Measurements from ENCODE around the gene SHROOM3. TPM values are rescaled to one million over a fixed set of nuclear protein-coding genes. Genes with fewer than 3 reads are reported as not detected.

The SHROOM3 gene
- total and polyA plus RNA-seq, 2 of the 13 experiments (the other 11 are each of a cell fraction or from before 2014, with no cell fraction given), result 0.01 TPM; not detected in 1

DNA sequence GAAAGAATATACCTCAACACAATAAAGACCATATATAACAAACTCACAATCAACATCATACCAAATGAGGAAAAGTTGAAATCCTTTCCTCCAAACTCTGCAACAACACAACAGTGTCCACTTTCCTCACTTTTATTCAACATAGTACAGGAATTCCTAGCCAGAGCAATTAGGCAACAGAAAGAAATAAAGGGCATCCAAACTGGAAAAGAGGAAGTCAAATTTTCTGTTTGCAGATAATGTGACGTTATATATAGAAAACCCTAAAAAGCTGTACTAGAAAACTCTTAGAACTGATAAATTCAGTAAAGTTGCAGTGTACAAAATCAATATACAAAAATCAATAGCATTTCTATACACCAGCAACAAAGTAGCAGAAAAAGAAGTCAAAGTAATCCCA is 355.3 kb downstream of the SHROOM3 start (continued):
- TF ChIP-seq PHF8 (CRISPR knock-in tag; IDR thresholded peaks at IDR 0.05), result no peak

- DNase-seq (ENCODE audit: low spot score) (no peak), ATAC-seq (no peak), FAIRE-seq (no peak)
- Histone ChIP-seq H3K4me3 (replicated peaks in 1 of 3; ENCODE audit: insufficient read depth in 1 of 3, low read depth in 2 of 3, low read length in 3 of 3) (no peak overlapping the region), H3K4me2 (ENCODE audit: low read depth, low read length) (no peak overlapping the region), H3K4me1 (ENCODE audit: insufficient read depth, low read length) (no peaks in the 10 kb centered on the region), H3K27me3 (ENCODE audit: control insufficient read depth in 1 of 2, insufficient read depth in 2 of 2, low read length in 2 of 2) (no peaks in the 10 kb centered on the region), H3K9ac (ENCODE audit: insufficient read depth, low read depth, low read length) (no peak overlapping the region), H4K20me1 (ENCODE audit: insufficient read depth, low read length) (no peaks in the 10 kb centered on the region), H3K79me2 (ENCODE audit: insufficient read depth, low read length) (no peaks in the 10 kb centered on the region), H3K9me3 (ENCODE audit: low read length) (no peaks in the 10 kb centered on the region), H3K27ac (ENCODE audit: extremely low read length, insufficient read depth, low read length) (no peak overlapping the region), H2AFZ (ENCODE audit: low read length) (no peak overlapping the region), H3K36me3 (replicated peaks in 1 of 2; ENCODE audit: control insufficient read depth in 1 of 2, insufficient read depth in 2 of 2, low read length in 2 of 2) (no peaks in the 10 kb centered on the region)
- intact Hi-C loops (cut with micrococcal nuclease; ENCODE audit: unreplicated experiment), result no loop called here
- no TSS peak for BruUV-seq (replicated peaks)
- TF ChIP-seq FOXO1 (CRISPR knock-in tag; IDR thresholded peaks at IDR 0.05), result no peak
- TF ChIP-seq RFX3 (CRISPR knock-in tag; IDR thresholded peaks at IDR 0.05), result no peak
- no peak for TF ChIP-seq ZNF232 (CRISPR knock-in tag; IDR thresholded peaks at IDR 0.05; ENCODE audit: borderline replicate concordance)
- no peak for TF ChIP-seq TAF15 (IDR thresholded peaks at IDR 0.05; ENCODE audit: low read depth, low read length, poor library complexity, severe bottlenecking)
- TF ChIP-seq, protein P1, sequence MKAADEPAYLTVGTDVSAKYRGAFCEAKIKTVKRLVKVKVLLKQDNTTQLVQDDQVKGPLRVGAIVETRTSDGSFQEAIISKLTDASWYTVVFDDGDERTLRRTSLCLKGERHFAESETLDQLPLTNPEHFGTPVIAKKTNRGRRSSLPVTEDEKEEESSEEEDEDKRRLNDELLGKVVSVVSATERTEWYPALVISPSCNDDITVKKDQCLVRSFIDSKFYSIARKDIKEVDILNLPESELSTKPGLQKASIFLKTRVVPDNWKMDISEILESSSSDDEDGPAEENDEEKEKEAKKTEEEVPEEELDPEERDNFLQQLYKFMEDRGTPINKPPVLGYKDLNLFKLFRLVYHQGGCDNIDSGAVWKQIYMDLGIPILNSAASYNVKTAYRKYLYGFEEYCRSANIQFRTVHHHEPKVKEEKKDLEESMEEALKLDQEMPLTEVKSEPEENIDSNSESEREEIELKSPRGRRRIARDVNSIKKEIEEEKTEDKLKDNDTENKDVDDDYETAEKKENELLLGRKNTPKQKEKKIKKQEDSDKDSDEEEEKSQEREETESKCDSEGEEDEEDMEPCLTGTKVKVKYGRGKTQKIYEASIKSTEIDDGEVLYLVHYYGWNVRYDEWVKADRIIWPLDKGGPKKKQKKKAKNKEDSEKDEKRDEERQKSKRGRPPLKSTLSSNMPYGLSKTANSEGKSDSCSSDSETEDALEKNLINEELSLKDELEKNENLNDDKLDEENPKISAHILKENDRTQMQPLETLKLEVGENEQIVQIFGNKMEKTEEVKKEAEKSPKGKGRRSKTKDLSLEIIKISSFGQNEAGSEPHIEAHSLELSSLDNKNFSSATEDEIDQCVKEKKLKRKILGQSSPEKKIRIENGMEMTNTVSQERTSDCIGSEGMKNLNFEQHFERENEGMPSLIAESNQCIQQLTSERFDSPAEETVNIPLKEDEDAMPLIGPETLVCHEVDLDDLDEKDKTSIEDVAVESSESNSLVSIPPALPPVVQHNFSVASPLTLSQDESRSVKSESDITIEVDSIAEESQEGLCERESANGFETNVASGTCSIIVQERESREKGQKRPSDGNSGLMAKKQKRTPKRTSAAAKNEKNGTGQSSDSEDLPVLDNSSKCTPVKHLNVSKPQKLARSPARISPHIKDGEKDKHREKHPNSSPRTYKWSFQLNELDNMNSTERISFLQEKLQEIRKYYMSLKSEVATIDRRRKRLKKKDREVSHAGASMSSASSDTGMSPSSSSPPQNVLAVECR (CRISPR knock-in tag; IDR thresholded peaks at IDR 0.05; ENCODE audit: borderline replicate concordance), result no peak
- TF ChIP-seq ZNF263 (CRISPR knock-in tag; IDR thresholded peaks at IDR 0.05), result no peak
- TF ChIP-seq ZNF282 (IDR thresholded peaks at IDR 0.05; ENCODE audit: partially characterized antibody), result no peak
- TF ChIP-seq ZBTB7A (CRISPR knock-in tag; IDR thresholded peaks at IDR 0.05), result no peak
- TF ChIP-seq MTF1 (CRISPR knock-in tag; IDR thresholded peaks at IDR 0.05), result no peak
- TF ChIP-seq FOXA3 (CRISPR knock-in tag; IDR thresholded peaks at IDR 0.05), result no peak
- TF ChIP-seq, protein P2, sequence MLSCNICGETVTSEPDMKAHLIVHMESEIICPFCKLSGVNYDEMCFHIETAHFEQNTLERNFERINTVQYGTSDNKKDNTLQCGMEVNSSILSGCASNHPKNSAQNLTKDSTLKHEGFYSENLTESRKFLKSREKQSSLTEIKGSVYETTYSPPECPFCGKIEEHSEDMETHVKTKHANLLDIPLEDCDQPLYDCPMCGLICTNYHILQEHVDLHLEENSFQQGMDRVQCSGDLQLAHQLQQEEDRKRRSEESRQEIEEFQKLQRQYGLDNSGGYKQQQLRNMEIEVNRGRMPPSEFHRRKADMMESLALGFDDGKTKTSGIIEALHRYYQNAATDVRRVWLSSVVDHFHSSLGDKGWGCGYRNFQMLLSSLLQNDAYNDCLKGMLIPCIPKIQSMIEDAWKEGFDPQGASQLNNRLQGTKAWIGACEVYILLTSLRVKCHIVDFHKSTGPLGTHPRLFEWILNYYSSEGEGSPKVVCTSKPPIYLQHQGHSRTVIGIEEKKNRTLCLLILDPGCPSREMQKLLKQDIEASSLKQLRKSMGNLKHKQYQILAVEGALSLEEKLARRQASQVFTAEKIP (CRISPR knock-in tag; IDR thresholded peaks at IDR 0.05; ENCODE audit: borderline replicate concordance), result no peak
- TF ChIP-seq ATRX (CRISPR knock-in tag; IDR thresholded peaks at IDR 0.05; ENCODE audit: borderline replicate concordance), result no peak
- no peak for TF ChIP-seq RXRB (CRISPR knock-in tag; IDR thresholded peaks at IDR 0.05; ENCODE audit: borderline replicate concordance)
- TF ChIP-seq, protein P3, sequence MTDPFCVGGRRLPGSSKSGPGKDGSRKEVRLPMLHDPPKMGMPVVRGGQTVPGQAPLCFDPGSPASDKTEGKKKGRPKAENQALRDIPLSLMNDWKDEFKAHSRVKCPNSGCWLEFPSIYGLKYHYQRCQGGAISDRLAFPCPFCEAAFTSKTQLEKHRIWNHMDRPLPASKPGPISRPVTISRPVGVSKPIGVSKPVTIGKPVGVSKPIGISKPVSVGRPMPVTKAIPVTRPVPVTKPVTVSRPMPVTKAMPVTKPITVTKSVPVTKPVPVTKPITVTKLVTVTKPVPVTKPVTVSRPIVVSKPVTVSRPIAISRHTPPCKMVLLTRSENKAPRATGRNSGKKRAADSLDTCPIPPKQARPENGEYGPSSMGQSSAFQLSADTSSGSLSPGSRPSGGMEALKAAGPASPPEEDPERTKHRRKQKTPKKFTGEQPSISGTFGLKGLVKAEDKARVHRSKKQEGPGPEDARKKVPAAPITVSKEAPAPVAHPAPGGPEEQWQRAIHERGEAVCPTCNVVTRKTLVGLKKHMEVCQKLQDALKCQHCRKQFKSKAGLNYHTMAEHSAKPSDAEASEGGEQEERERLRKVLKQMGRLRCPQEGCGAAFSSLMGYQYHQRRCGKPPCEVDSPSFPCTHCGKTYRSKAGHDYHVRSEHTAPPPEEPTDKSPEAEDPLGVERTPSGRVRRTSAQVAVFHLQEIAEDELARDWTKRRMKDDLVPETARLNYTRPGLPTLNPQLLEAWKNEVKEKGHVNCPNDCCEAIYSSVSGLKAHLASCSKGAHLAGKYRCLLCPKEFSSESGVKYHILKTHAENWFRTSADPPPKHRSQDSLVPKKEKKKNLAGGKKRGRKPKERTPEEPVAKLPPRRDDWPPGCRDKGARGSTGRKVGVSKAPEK (CRISPR knock-in tag; IDR thresholded peaks at IDR 0.05; ENCODE audit: borderline replicate concordance), result no peak
- no peak for TF ChIP-seq ZFP36L1 (CRISPR knock-in tag; IDR thresholded peaks at IDR 0.05)
- TF ChIP-seq ETV6 (CRISPR knock-in tag; conservative IDR thresholded peaks at IDR 0.05), result no peak
- ChIA-PET POLR2A (no interaction called here), CTCF (ENCODE audit: low intra/inter-chr PET ratio, low total read pairs) (no interaction called here)
- in situ Hi-C loops (cut with HindIII; ENCODE audit: extremely low pct_ligation_motif_present, low pct_unique_long_range_greater_than_20kb), result no loop called here
These were observed 356.4 kb downstream of the SHROOM3 start for GRCh38 chr4:76791479-76791878.

Measured in HepG2 (cell line).